ENCODE data around the gene RALGPS1.

RALGPS1 gene

DNA sequence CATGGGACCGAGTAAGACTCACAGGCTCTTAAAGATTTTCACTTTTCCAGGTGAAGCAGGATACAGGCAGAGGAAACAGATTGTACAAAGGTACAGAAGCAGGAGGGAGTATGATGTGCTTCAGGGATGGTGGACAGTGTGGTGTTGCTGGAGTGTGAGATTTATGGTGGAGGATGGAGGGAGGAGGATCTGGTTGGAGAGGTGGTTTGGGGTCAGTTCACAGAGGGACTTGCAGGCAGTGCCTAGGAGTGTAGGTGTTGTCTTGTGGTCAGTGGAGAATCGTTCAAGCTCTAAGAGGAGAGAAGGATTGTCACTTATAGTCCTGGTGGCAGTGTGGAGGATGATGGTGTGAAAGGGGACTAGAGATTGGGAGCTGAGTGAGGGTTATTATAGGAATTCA is 11.8 kb downstream of the RALGPS1 start:
- TF ChIP-seq, protein P1, sequence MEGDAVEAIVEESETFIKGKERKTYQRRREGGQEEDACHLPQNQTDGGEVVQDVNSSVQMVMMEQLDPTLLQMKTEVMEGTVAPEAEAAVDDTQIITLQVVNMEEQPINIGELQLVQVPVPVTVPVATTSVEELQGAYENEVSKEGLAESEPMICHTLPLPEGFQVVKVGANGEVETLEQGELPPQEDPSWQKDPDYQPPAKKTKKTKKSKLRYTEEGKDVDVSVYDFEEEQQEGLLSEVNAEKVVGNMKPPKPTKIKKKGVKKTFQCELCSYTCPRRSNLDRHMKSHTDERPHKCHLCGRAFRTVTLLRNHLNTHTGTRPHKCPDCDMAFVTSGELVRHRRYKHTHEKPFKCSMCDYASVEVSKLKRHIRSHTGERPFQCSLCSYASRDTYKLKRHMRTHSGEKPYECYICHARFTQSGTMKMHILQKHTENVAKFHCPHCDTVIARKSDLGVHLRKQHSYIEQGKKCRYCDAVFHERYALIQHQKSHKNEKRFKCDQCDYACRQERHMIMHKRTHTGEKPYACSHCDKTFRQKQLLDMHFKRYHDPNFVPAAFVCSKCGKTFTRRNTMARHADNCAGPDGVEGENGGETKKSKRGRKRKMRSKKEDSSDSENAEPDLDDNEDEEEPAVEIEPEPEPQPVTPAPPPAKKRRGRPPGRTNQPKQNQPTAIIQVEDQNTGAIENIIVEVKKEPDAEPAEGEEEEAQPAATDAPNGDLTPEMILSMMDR (IDR thresholded peaks at IDR 0.05) = no peak
- Mint-ChIP-seq H3K27me3 (ENCODE audit: low read depth, poor library complexity) (peaks cover 12% of the 10 kb centered on the region), H3K9me3 (no peaks in the 10 kb centered on the region), H3K4me3 (no peak overlapping the region), H3K4me1 (peaks cover 4% of the 10 kb centered on the region), H3K27ac (no peak overlapping the region), H3K36me3 (ENCODE audit: low read depth) (no peaks in the 10 kb centered on the region)
- DNase-seq = no peak

DNA sequence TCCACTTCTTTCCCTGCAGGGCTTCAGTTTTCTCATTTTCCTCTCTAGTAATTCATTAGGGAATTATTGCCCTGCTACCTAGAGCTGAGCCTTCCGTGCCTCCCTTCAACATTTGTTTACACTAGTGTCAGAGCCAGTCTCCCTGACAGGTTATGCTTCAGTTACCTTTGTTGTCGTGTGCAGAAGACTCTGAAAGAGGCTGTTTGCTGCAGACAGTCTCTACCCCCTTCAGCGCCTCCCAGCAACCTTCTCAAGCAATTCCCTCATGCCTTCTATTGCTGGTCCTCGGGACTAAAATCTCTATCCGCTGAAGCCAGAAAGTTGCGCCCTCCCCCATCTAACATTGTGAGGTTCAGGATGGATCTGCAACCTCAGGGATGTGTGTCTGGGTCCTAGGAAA is 12.8 kb downstream of the RALGPS1 start:
- Mint-ChIP-seq H3K27ac (no peak overlapping the region), H3K36me3 (ENCODE audit: low read depth) (no peaks in the 10 kb centered on the region), H3K9me3 (no peaks in the 10 kb centered on the region), H3K27me3 (ENCODE audit: low read depth, poor library complexity) (peaks cover 4% of the 10 kb centered on the region), H3K4me3 (no peak overlapping the region), H3K4me1 (peaks cover 4% of the 10 kb centered on the region)
- TF ChIP-seq, protein P1 (IDR thresholded peaks at IDR 0.05) = no peak
- DNase-seq = peak; percentile 26

DNA sequence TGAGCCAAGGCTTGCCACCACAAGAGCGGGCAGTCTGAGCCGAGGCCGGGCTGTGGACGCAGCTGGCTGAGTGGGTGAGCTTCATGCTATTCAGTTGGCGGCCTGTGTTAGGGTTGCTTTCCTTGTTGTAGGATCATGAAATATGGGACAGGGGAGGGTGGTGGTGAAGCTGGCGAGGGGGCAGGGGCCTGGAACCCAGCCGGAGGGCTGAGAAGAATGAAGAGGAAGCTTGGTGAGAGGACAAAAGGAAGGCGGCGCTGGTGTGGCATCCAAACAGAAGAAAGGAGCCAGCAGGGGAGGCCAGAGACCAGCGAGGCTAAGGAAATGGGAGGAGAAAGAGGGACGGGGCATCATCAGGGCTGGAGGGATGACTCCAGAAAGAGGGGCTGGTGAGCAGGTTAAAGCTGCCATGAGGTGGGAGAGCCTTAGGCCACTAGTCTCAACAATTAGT is 18.3 kb downstream of the RALGPS1 start:
- TF ChIP-seq, protein P1 (IDR thresholded peaks at IDR 0.05) = no peak
- H3K27ac Mint-ChIP-seq = no peak overlapping the region
- no peaks in the 10 kb centered on the region for H3K36me3 Mint-ChIP-seq (ENCODE audit: low read depth)
- peaks cover 16% of the 10 kb centered on the region for H3K4me1 Mint-ChIP-seq
- H3K4me3 Mint-ChIP-seq = no peak overlapping the region
- no peak for DNase-seq
- no peaks in the 10 kb centered on the region for H3K9me3 Mint-ChIP-seq
- H3K27me3 Mint-ChIP-seq (ENCODE audit: low read depth, poor library complexity) = peaks cover 15% of the 10 kb centered on the region

DNA sequence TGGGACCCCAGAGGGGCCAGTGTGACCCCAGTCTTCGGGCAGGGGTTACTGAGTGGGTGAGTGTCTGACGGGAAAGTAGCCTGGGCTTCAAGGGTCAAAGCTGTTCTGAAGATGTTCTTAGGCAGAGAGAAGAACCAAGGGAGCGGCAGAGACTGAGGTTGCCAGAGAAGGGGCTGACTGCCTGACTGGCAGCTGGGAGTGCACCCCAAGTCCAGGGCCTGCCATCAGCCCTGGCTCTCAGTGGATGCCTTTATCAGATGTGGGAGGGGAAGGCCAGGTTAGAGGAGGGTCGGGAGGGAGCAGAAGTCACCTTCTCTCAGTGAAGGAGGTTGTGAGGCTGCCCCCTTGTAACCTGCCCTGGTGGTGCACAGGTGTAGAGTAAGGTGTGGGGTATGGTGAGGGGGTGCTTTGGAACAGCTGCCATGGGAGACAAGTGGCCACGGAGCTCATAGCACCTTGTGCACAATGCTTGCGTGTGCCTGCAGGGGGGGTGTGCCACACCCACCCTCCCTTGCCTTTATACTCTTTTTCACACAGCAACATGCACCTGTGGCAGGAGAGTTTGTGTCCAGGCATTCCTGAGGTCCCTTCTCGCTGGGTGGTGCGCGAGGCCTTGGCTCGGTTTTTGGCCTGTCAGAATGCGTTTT is 18.9 kb downstream of the RALGPS1 start:
- DNase-seq = no peak
- TF ChIP-seq, protein P1 (IDR thresholded peaks at IDR 0.05) = no peak
- H3K4me3 Mint-ChIP-seq = no peak overlapping the region
- H3K27me3 Mint-ChIP-seq (ENCODE audit: low read depth, poor library complexity) = peaks cover 19% of the 10 kb centered on the region
- peaks cover 16% of the 10 kb centered on the region for H3K4me1 Mint-ChIP-seq
- H3K36me3 Mint-ChIP-seq (ENCODE audit: low read depth) = no peaks in the 10 kb centered on the region
- H3K9me3 Mint-ChIP-seq = no peaks in the 10 kb centered on the region
- no peak overlapping the region for H3K27ac Mint-ChIP-seq

DNA sequence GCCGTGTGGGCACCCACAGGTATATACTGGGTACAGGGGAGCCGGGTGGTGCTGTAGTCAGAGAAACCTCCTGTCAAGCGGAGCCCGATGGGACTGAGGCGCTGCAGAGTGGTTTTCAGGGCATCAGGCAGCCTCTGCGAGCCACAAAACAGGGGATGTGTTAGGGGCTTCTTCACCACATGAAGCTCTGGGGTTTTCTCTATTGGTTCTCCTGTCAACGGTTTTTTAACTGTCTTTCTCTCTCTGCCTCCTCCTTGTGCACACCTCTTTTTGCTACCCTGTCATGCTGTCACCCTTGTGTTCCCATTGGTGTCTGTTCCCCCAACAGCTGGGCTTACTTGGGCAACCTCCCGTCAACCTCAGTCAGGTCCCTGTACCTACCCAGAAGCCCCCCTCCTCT is 19.9 kb downstream of the RALGPS1 start:
- Mint-ChIP-seq H3K36me3 (ENCODE audit: low read depth) (no peaks in the 10 kb centered on the region), H3K27ac (no peak overlapping the region), H3K4me3 (no peak overlapping the region), H3K9me3 (no peaks in the 10 kb centered on the region), H3K4me1 (peaks cover 12% of the 10 kb centered on the region), H3K27me3 (ENCODE audit: low read depth, poor library complexity) (peaks cover 22% of the 10 kb centered on the region)
- DNase-seq = no peak
- TF ChIP-seq, protein P1 (IDR thresholded peaks at IDR 0.05) = no peak

DNA sequence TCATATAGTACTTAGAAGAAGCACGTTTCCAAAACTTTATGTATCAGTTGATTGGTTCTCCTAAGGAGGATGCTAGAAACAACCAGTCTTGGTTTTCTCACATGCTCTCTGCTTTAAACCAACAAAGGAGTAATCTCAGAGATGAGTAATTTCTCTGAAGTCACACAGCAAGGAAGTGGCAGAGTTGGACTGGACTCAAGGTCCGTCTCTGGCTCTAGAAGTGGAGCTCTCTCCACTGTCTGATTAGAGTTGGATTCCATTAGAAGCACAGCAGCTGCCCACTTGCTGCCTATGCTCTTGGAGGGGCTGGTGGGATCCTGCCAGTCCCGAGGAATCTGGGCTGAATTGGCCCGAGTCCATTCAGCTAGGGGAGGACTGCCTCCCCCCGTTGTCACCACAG is 21.0 kb downstream of the RALGPS1 start:
- no peak overlapping the region for H3K4me3 Mint-ChIP-seq
- H3K4me1 Mint-ChIP-seq = peaks cover 12% of the 10 kb centered on the region
- no peak for DNase-seq
- H3K27ac Mint-ChIP-seq = no peak overlapping the region
- H3K36me3 Mint-ChIP-seq (ENCODE audit: low read depth) = no peaks in the 10 kb centered on the region
- TF ChIP-seq, protein P1 (IDR thresholded peaks at IDR 0.05) = no peak
- no peaks in the 10 kb centered on the region for H3K9me3 Mint-ChIP-seq
- peaks cover 28% of the 10 kb centered on the region for H3K27me3 Mint-ChIP-seq (ENCODE audit: low read depth, poor library complexity)

Measured in nephron progenitor cell (in vitro differentiated cells).